ENCODE results near the gene SMOC1.

Gene SMOC1

GRCh38 chr14:69955855-69956845 is 76.9 kb downstream of the SMOC1 start:
- H3K4me2 ChIP-seq (ENCODE audit: low read length, poor library complexity, severe bottlenecking), result no peak overlapping the region
- H3K9me3 ChIP-seq (ENCODE audit: control insufficient read depth, low read length), result no peaks in the 10 kb centered on the region
- no peak overlapping the region for H2AFZ ChIP-seq (ENCODE audit: low read depth, low read length)
- H3K79me1 ChIP-seq (replicated peaks; ENCODE audit: low read length, poor library complexity, severe bottlenecking), result peaks cover 2% of the 10 kb centered on the region
- H2AK5ac ChIP-seq (ENCODE audit: low read length, severe bottlenecking), result no peak overlapping the region
- H3K18ac ChIP-seq (ENCODE audit: low read depth in 1 of 2, low read length in 2 of 2), result no peak overlapping the region
- no peak overlapping the region for H3K9ac ChIP-seq (ENCODE audit: low read length)
- H2BK15ac ChIP-seq (ENCODE audit: low read depth, poor library complexity, severe bottlenecking), result no peak overlapping the region
- H3K27me3 ChIP-seq (ENCODE audit: control insufficient read depth in 1 of 2, insufficient read depth in 1 of 2, low read length in 2 of 2), result no peaks in the 10 kb centered on the region
- H3K27ac ChIP-seq (ENCODE audit: low read length, poor library complexity, severe bottlenecking), result no peak overlapping the region
- H2BK5ac ChIP-seq (ENCODE audit: low read depth, low read length, poor library complexity, severe bottlenecking), result no peak overlapping the region
- H4K8ac ChIP-seq (ENCODE audit: low read length), result no peak overlapping the region
- H3K4me3 ChIP-seq (ENCODE audit: insufficient read depth in 1 of 2, low read depth in 1 of 2, low read length in 2 of 2), result no peak overlapping the region
- H4K91ac ChIP-seq (ENCODE audit: low read length), result no peak overlapping the region
- no peak overlapping the region for H3K4ac ChIP-seq (ENCODE audit: low read depth in 1 of 2, low read length in 2 of 2)
- H3K23ac ChIP-seq (ENCODE audit: low read length in 2 of 2), result no peak overlapping the region
- H3K36me3 ChIP-seq (ENCODE audit: control insufficient read depth in 1 of 2, insufficient read depth in 2 of 2, low read depth in 1 of 2, low read length in 2 of 2), result peaks cover 0 to 12% of the 10 kb centered on the region in 2 experiments
- no peak overlapping the region for H2BK120ac ChIP-seq (ENCODE audit: low read depth, low read length)
- no peak for DNase-seq
- no peak overlapping the region for H2BK12ac ChIP-seq (ENCODE audit: low read length in 2 of 2)
- no peak overlapping the region for H3K14ac ChIP-seq (ENCODE audit: low read length in 2 of 2)
- WGBS, result 62% methylated on average over 9 of the region's 11 CpGs
- H3K4me1 ChIP-seq (ENCODE audit: control insufficient read depth, insufficient read depth, low read depth, low read length), result no peaks in the 10 kb centered on the region

- Histone ChIP-seq H2BK120ac (ENCODE audit: low read depth, low read length) (no peak overlapping the region), H2AFZ (ENCODE audit: low read depth, low read length) (no peak overlapping the region), H3K9ac (ENCODE audit: low read length) (no peak overlapping the region), H3K18ac (ENCODE audit: low read depth in 1 of 2, low read length in 2 of 2) (no peak overlapping the region), H2BK5ac (ENCODE audit: low read depth, low read length, poor library complexity, severe bottlenecking) (no peak overlapping the region), H2AK5ac (ENCODE audit: low read length, severe bottlenecking) (no peak overlapping the region), H3K4ac (ENCODE audit: low read depth in 1 of 2, low read length in 2 of 2) (no peak overlapping the region), H3K4me1 (ENCODE audit: control insufficient read depth, insufficient read depth, low read depth, low read length) (no peaks in the 10 kb centered on the region), H3K27me3 (ENCODE audit: control insufficient read depth in 1 of 2, insufficient read depth in 1 of 2, low read length in 2 of 2) (no peaks in the 10 kb centered on the region), H2BK12ac (ENCODE audit: low read length in 2 of 2) (no peak overlapping the region), H3K14ac (ENCODE audit: low read length in 2 of 2) (no peak overlapping the region), H3K4me3 (ENCODE audit: insufficient read depth in 1 of 2, low read depth in 1 of 2, low read length in 2 of 2) (no peak overlapping the region), H4K8ac (ENCODE audit: low read length) (no peak overlapping the region), H3K27ac (ENCODE audit: low read length, poor library complexity, severe bottlenecking) (no peak overlapping the region), H3K36me3 (ENCODE audit: control insufficient read depth in 1 of 2, insufficient read depth in 2 of 2, low read depth in 1 of 2, low read length in 2 of 2) (peaks cover 0 to 12% of the 10 kb centered on the region in 2 experiments), H2BK15ac (ENCODE audit: low read depth, poor library complexity, severe bottlenecking) (no peak overlapping the region), H3K9me3 (ENCODE audit: control insufficient read depth, low read length) (no peaks in the 10 kb centered on the region), H3K23ac (ENCODE audit: low read length in 2 of 2) (no peak overlapping the region), H3K4me2 (ENCODE audit: low read length, poor library complexity, severe bottlenecking) (no peak overlapping the region), H4K91ac (ENCODE audit: low read length) (no peak overlapping the region), H3K79me1 (replicated peaks; ENCODE audit: low read length, poor library complexity, severe bottlenecking) (peaks cover 2% of the 10 kb centered on the region)
- WGBS, result 69% methylated on average over 3 of the region's 3 CpGs
- DNase-seq, result no peak
Measured at GRCh38 chr14:69956970-69957369, 77.8 kb downstream of the SMOC1 start.

GRCh38 chr14:69957986-69958385 is 78.8 kb downstream of the SMOC1 start:
- H3K4me3 ChIP-seq (ENCODE audit: insufficient read depth in 1 of 2, low read depth in 1 of 2, low read length in 2 of 2), result no peak overlapping the region
- DNase-seq, result no peak
- no peak overlapping the region for H3K23ac ChIP-seq (ENCODE audit: low read length in 2 of 2)
- H3K9me3 ChIP-seq (ENCODE audit: control insufficient read depth, low read length), result no peaks in the 10 kb centered on the region
- no peak overlapping the region for H4K8ac ChIP-seq (ENCODE audit: low read length)
- no peak overlapping the region for H3K9ac ChIP-seq (ENCODE audit: low read length)
- no peak overlapping the region for H3K4ac ChIP-seq (ENCODE audit: low read depth in 1 of 2, low read length in 2 of 2)
- H3K27me3 ChIP-seq (ENCODE audit: control insufficient read depth in 1 of 2, insufficient read depth in 1 of 2, low read length in 2 of 2), result no peaks in the 10 kb centered on the region
- no peak overlapping the region for H2BK12ac ChIP-seq (ENCODE audit: low read length in 2 of 2)
- peaks cover 2% of the 10 kb centered on the region for H3K79me1 ChIP-seq (replicated peaks; ENCODE audit: low read length, poor library complexity, severe bottlenecking)
- no peak overlapping the region for H4K91ac ChIP-seq (ENCODE audit: low read length)
- no peak overlapping the region for H3K18ac ChIP-seq (ENCODE audit: low read depth in 1 of 2, low read length in 2 of 2)
- WGBS, result no CpG with 5 or more reads among the region's 1 CpG
- no peak overlapping the region for H2BK15ac ChIP-seq (ENCODE audit: low read depth, poor library complexity, severe bottlenecking)
- no peaks in the 10 kb centered on the region for H3K4me1 ChIP-seq (ENCODE audit: control insufficient read depth, insufficient read depth, low read depth, low read length)
- H3K4me2 ChIP-seq (ENCODE audit: low read length, poor library complexity, severe bottlenecking), result no peak overlapping the region
- H3K36me3 ChIP-seq (ENCODE audit: control insufficient read depth in 1 of 2, insufficient read depth in 2 of 2, low read depth in 1 of 2, low read length in 2 of 2), result peaks cover 0 to 12% of the 10 kb centered on the region in 2 experiments
- no peak overlapping the region for H2AK5ac ChIP-seq (ENCODE audit: low read length, severe bottlenecking)
- no peak overlapping the region for H3K14ac ChIP-seq (ENCODE audit: low read length in 2 of 2)
- H2BK120ac ChIP-seq (ENCODE audit: low read depth, low read length), result no peak overlapping the region
- H3K27ac ChIP-seq (ENCODE audit: low read length, poor library complexity, severe bottlenecking), result no peak overlapping the region
- H2BK5ac ChIP-seq (ENCODE audit: low read depth, low read length, poor library complexity, severe bottlenecking), result no peak overlapping the region
- no peak overlapping the region for H2AFZ ChIP-seq (ENCODE audit: low read depth, low read length)

- Histone ChIP-seq H3K14ac (ENCODE audit: low read length in 2 of 2) (no peak overlapping the region), H3K9me3 (ENCODE audit: control insufficient read depth, low read length) (no peaks in the 10 kb centered on the region), H3K4me2 (ENCODE audit: low read length, poor library complexity, severe bottlenecking) (no peak overlapping the region), H2AFZ (ENCODE audit: low read depth, low read length) (no peak overlapping the region), H3K18ac (ENCODE audit: low read depth in 1 of 2, low read length in 2 of 2) (no peak overlapping the region), H2AK5ac (ENCODE audit: low read length, severe bottlenecking) (no peak overlapping the region), H3K27ac (ENCODE audit: low read length, poor library complexity, severe bottlenecking) (no peak overlapping the region), H2BK120ac (ENCODE audit: low read depth, low read length) (no peak overlapping the region), H4K8ac (ENCODE audit: low read length) (no peak overlapping the region), H3K4me1 (ENCODE audit: control insufficient read depth, insufficient read depth, low read depth, low read length) (peaks cover 3% of the 10 kb centered on the region), H3K9ac (ENCODE audit: low read length) (no peak overlapping the region), H3K79me1 (replicated peaks; ENCODE audit: low read length, poor library complexity, severe bottlenecking) (peaks cover 4% of the 10 kb centered on the region), H2BK12ac (ENCODE audit: low read length in 2 of 2) (no peak overlapping the region), H3K23ac (ENCODE audit: low read length in 2 of 2) (no peak overlapping the region), H3K4ac (ENCODE audit: low read depth in 1 of 2, low read length in 2 of 2) (no peak overlapping the region), H4K91ac (ENCODE audit: low read length) (no peak overlapping the region), H2BK15ac (ENCODE audit: low read depth, poor library complexity, severe bottlenecking) (no peak overlapping the region), H2BK5ac (ENCODE audit: low read depth, low read length, poor library complexity, severe bottlenecking) (no peak overlapping the region), H3K27me3 (ENCODE audit: control insufficient read depth in 1 of 2, insufficient read depth in 1 of 2, low read length in 2 of 2) (no peaks in the 10 kb centered on the region), H3K4me3 (ENCODE audit: insufficient read depth in 1 of 2, low read depth in 1 of 2, low read length in 2 of 2) (no peak overlapping the region), H3K36me3 (ENCODE audit: control insufficient read depth in 1 of 2, insufficient read depth in 2 of 2, low read depth in 1 of 2, low read length in 2 of 2) (peaks cover 0 to 5% of the 10 kb centered on the region in 2 experiments)
- WGBS, result 60% methylated on average over 1 of the region's 3 CpGs
- no peak for DNase-seq
Measured at GRCh38 chr14:69959136-69959535, 79.9 kb downstream of the SMOC1 start.

All from mesenchymal stem cell (in vitro differentiated cells and primary cell).